ENCODE measurements around the gene PCSK4.
"Not testable (repeated sequence)": the region's sequence is repeated elsewhere in the genome, so short reads cannot be mapped to it uniquely, and the experiment has no call there.

The PCSK4 gene

DNA sequence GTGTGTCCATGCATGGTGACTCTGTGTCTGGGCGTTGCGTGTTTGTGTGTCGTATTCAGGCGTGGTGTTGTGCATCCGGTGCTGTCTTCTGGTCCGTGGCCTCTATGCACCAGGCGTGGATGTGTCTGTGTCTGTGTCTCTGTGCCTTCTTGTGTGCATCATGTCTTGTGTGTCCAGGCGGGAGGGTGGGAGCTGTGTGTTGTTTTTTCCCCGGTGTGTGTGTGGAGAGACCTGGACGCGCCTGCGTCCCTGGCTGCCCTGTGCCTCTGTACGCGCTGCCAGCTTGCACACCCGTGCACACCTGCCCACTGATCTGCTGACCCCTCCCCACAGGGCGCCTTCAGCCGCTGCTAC lies 34.8 kb upstream of the PCSK4 start:
- no peak overlapping the region for H3K27ac ChIP-seq
- TF ChIP-seq ZFX (IDR thresholded peaks at IDR 0.05; ENCODE audit: borderline replicate concordance), result no peak
- TF ChIP-seq, protein P1, sequence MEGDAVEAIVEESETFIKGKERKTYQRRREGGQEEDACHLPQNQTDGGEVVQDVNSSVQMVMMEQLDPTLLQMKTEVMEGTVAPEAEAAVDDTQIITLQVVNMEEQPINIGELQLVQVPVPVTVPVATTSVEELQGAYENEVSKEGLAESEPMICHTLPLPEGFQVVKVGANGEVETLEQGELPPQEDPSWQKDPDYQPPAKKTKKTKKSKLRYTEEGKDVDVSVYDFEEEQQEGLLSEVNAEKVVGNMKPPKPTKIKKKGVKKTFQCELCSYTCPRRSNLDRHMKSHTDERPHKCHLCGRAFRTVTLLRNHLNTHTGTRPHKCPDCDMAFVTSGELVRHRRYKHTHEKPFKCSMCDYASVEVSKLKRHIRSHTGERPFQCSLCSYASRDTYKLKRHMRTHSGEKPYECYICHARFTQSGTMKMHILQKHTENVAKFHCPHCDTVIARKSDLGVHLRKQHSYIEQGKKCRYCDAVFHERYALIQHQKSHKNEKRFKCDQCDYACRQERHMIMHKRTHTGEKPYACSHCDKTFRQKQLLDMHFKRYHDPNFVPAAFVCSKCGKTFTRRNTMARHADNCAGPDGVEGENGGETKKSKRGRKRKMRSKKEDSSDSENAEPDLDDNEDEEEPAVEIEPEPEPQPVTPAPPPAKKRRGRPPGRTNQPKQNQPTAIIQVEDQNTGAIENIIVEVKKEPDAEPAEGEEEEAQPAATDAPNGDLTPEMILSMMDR (IDR thresholded peaks at IDR 0.05), result no peak

DNA sequence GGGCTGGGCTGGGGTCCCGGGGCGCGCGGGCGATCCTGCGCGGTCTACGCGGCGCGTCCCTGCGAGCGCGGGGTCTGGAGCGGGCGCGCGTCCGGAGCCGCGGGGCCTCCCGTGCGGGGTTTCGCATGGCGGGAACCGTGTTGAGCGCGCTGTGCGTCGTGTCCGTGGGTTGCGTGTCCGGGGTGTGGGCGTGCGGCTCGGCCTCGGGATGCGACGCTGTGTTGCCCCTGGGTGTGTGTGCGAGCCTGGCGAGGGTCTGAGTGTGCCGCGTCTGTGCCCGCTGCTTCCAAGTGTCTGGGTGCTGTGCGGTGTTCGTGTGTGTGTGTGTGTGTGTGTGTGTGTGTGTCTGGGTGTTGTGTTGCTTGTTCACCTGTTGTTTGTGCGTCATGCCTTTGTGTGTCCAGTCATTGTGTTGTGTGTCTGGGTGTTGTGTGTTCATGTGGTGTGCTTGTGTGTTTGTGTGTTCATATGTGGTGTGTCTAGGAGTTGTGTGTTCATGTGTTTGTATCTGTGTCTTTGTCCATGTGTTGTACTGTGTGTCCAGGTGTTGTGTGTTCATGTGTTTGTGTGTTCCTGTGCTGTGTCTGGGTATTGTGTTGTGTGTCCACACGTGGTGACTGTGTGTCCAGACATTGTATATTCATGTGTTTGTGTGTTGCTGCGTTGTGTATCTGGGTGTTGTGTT lies 34.3 kb upstream of the PCSK4 start:
- TF ChIP-seq ZFX (IDR thresholded peaks at IDR 0.05; ENCODE audit: borderline replicate concordance), result no peak
- TF ChIP-seq, protein P1 (IDR thresholded peaks at IDR 0.05), result no peak
- no peak overlapping the region for H3K27ac ChIP-seq

DNA sequence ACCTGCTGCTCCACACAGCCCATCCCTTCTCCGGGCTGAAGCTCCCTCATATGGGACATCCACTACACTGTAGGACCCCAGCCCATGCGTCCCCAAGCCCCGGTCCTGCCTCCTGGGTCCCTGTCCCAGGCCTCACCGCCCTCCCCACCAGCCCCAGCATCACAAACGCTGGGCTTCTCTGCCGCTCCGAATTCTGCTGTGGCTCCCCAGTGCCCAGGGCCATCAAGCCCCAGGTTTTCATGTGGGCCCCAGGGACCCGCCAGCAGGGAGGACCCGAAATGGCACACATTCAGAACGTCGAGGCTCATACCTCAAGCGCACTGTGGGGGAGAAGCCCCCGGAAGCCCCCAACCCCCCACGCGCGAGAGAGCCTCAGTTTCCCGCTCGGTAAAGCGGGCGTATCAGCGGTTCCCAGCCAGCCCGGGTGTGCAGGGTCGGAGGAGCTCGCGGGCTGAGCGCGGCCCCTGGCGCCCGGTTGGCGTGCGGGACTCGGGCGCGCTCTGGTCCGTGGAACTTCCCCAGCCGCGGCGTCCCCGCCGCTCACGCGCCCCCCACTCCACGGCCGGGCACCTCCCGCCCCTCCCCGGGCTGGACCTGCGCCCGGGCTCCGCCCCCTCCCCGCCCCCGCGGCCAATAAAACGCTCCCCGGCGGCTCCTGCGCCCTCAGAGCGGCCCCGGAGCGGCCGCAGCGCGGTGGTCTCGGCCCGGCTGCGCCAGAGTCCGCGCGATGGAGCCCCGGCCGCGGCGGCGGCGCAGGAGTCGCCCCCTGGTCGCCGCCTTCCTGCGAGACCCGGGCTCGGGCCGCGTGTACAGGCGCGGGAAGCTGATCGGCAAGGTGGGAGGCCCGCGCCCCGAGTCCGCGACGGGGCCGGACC lies 33.5 kb upstream of the PCSK4 start, which contains the start of gene PLK5:
Gene PLK5, plus strand, starts transcription at position 666 of the 875 bp plus-strand sequence. CDS start 2,920 bp downstream, outside the sequence.
- no peak within 1 kb of the TSS for H3K27ac ChIP-seq
- TF ChIP-seq, protein P1 (IDR thresholded peaks at IDR 0.05), result no peak
- TF ChIP-seq ZFX (IDR thresholded peaks at IDR 0.05; ENCODE audit: borderline replicate concordance), result no peak

DNA sequence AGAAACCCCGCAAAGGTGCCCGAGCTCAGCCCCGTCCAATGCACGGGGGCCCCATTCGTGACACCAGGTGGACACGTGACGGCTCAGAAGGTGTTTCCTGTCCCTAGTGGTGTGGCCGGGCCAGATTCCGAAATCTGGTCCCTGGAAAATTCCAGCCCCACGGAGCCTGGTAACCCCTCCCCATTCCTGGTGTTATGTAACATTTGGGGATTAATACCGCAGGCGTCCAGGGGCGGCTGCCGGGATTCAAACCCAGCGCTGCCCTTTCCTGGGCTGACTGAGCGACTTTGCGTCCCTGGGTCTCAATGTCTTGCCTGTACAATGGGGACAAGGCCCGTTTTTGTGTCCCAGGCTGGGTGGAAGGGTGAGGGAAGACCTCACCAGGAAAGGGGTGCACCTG lies 32.7 kb upstream of the PCSK4 start:
- TF ChIP-seq, protein P1 (IDR thresholded peaks at IDR 0.05), result no peak
- no peak overlapping the region for H3K27ac ChIP-seq

DNA sequence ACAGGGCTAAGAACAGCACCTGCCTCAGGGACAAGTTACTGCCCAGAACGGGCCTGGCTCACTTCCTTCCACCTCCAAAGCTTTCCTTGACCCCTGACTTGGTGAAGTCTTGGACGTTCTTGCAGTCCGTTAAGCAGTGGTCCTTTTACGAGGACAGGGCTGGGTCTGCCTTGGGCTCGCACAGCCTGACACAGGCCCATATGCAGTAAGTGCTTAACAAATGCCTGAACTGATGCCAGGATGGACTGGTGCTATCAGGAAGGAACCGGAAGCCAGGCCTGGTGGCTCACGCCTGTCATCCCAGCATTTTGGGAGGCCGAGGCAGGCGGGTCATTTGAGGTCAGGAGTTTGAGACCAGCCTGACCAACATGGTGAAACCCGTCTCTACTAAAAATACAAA lies 31.9 kb upstream of the PCSK4 start:
- TF ChIP-seq, protein P1 (IDR thresholded peaks at IDR 0.05), result no peak
- no peak overlapping the region for H3K27ac ChIP-seq

DNA sequence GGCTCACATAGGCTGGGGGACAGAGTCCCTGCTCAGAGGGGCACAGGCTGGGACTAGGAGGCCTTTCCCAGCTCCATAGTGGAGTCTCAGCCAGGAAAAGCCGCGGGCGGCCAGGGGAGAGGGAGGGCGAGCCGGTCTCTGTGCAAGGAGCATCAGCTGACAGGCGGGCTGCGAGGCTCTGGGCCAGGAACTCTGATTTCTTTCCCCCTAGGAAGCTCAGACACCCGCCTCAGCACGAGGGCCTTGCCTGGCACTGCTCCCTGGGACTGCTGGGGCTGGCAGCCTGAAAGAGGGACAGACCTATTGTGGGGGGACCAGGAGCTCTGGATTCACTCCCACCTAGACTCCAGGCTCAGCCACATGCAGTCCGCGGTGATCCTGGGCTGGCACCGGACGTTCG lies 31.5 kb upstream of the PCSK4 start:
- TF ChIP-seq ZFX (IDR thresholded peaks at IDR 0.05; ENCODE audit: borderline replicate concordance), result no peak
- TF ChIP-seq, protein P1 (IDR thresholded peaks at IDR 0.05), result no peak

DNA sequence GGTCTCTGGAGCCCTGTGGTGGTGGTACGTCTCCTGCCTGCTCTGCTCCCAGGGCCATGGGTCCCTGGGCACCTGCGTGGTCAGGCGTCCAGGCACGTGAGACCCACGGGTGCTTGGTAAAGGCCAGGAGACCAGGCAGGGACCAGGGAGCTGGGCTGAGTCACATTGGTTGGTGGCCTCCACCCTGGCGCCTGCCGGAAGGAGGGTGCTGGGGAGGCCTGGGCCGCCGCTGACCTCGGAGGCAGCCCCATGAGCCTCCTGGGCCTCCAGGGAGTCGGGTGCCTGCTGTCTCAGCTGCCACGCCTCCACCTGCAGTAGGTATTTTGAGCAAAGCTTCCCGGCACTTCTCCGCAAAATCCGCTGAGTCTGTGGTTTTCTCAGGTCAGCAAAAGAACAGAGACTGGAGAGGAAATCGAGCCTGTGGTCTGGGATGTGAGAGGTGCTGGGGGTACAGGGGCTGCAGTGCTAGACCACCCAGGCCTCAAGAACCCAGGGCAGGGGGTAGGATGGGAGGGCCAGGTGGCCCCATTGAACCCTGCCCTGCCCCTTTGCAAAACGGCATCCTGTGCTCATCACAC lies 30.1 kb upstream of the PCSK4 start:
- TF ChIP-seq ZFX (IDR thresholded peaks at IDR 0.05; ENCODE audit: borderline replicate concordance), result no peak
- TF ChIP-seq, protein P1 (IDR thresholded peaks at IDR 0.05), result no peak
- H3K27ac ChIP-seq, result no peak overlapping the region

More for the DNA sequence above, 31.5 kb upstream of the PCSK4 start:
- no peak overlapping the region for H3K27ac ChIP-seq

DNA sequence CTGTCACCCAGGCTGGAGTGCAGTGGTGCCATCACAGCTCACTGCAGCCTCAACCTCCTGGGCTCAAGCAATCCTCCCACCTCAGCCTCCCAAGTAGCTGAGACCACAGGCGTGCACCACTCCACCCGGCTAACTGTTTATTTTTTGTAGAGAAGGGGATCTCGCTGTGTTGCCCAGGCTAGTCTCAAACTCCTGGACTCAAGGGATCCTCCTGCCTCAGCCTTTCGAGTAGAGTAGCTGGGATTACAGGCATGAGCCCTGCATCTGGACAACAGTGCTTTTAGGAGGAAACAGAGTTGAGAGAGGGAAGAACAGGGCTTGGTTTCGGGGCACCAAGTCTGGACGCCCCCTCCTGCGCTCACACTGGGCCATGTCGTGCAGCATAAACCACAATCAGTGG lies 29.7 kb upstream of the PCSK4 start:
- not testable (repeated sequence) for H3K27ac ChIP-seq

Measured in 22Rv1 (cell line).